Cerebellar cortex (tissue), 1 donor: ENCODE results near the gene CASTOR2.
A peak's percentile ranks its signal among the peaks of the same experiment; 100 is the strongest.
"Not testable (repeated sequence)": the region's sequence is repeated elsewhere in the genome, so short reads cannot be mapped to it uniquely, and the experiment has no call there.

Experiments
- DNase-seq: peaks from one replicate; pipeline ENCODE4 v3.0.0-alpha.2; 2015; ENCODE audit warnings: low spot score

The CASTOR2 gene

GRCh38 chr7:74994869-74995543 lies 30.5 kb downstream of the CASTOR2 start:
- DNase-seq, result not testable (repeated sequence)

GRCh38 chr7:74996361-74996760 lies 31.9 kb downstream of the CASTOR2 start:
- not testable (repeated sequence) for DNase-seq

- not testable (repeated sequence) for DNase-seq
These were observed 33.3 kb downstream of the CASTOR2 start for GRCh38 chr7:74997811-74998210.

GRCh38 chr7:75001356-75001755 lies 36.9 kb downstream of the CASTOR2 start:
- DNase-seq, result not testable (repeated sequence)

GRCh38 chr7:75010036-75010435 lies 45.5 kb downstream of the CASTOR2 start:
- DNase-seq, result no peak

- no peak for DNase-seq
These were observed 53.3 kb downstream of the CASTOR2 start for GRCh38 chr7:75017832-75018231.

GRCh38 chr7:75018570-75019364 lies 54.3 kb downstream of the CASTOR2 start:
- no peak for DNase-seq

GRCh38 chr7:75019800-75020199 lies 55.3 kb downstream of the CASTOR2 start:
- no peak for DNase-seq

GRCh38 chr7:75024922-75025321 lies 60.4 kb downstream of the CASTOR2 start:
- DNase-seq, result no peak

GRCh38 chr7:75028299-75028698 lies 63.8 kb downstream of the CASTOR2 start:
- no peak for DNase-seq

GRCh38 chr7:75033064-75033463 lies 68.6 kb downstream of the CASTOR2 start:
- DNase-seq, result peak; percentile 18

- no peak for DNase-seq
These were observed 69.3 kb downstream of the CASTOR2 start for GRCh38 chr7:75033826-75034225.

- DNase-seq, result no peak
These were observed 74.0 kb downstream of the CASTOR2 start for GRCh38 chr7:75038508-75038907.

- peak; percentile 65 for DNase-seq
These were observed 74.7 kb downstream of the CASTOR2 start for GRCh38 chr7:75039166-75039565.

- DNase-seq, result peak; percentile 53
These were observed 75.2 kb downstream of the CASTOR2 start for GRCh38 chr7:75039709-75040108.

GRCh38 chr7:75040512-75040911 lies 76.0 kb downstream of the CASTOR2 start:
- DNase-seq, result no peak

GRCh38 chr7:75042286-75042685 lies 77.8 kb downstream of the CASTOR2 start:
- no peak for DNase-seq

GRCh38 chr7:75042831-75043703 lies 78.6 kb downstream of the CASTOR2 start:
- DNase-seq, result no peak

GRCh38 chr7:75045881-75046280 lies 81.4 kb downstream of the CASTOR2 start:
- peak; percentile 55 for DNase-seq

- no peak for DNase-seq
These were observed 84.2 kb downstream of the CASTOR2 start for GRCh38 chr7:75048435-75049379.

- no peak for DNase-seq
These were observed 85.3 kb downstream of the CASTOR2 start for GRCh38 chr7:75049817-75050216.
